GM12878 (cell line): ENCODE data around the gene PHACTR3. TPM values are rescaled to one million over a fixed set of nuclear protein-coding genes. Genes with fewer than 3 reads are reported as not detected.

Experiments
- ATAC-seq: fragments of 200-7000 bp; cut with Tn5 transposase; 3 replicates; pipeline ENCODE4 v1.9.1; 2020; ENCODE audit warnings: mild to moderate bottlenecking, moderate library complexity
- BruUV-seq: library from RNA; stranded (reverse); fragments of 400-500 nt; replicated peaks from 2 replicates; lab custom pipeline; 2021; lab: Mats Ljungman, UMichigan
- CTCF ChIA-PET: fragments of 300-600 bp; sonication (Branson Sonifier 250); formaldehyde crosslinking; extraction: SDS; loops from one replicate; lab custom pipeline; 2021; ENCODE audit warnings: inconsistent platforms; lab: Yijun Ruan, JAX
- POLR2A ChIA-PET: fragments of 350-600 bp; formaldehyde crosslinking; extraction: SDS; loops from one replicate; lab custom pipeline; 2021; ENCODE audit warnings: inconsistent platforms; lab: Charles Lee
- RAD21 ChIA-PET: fragments of 300-600 bp; sonication (Branson Sonifier 250); formaldehyde crosslinking; loops from one replicate; lab custom pipeline; 2023; ENCODE audit warnings: antibody characterized with exemption; ENCODE audit not compliant: unreplicated experiment; lab: Charles Lee
- SMC1A ChIA-PET: fragments of 300-600 bp; sonication (Branson Sonifier 250); formaldehyde crosslinking; loops from one replicate; lab custom pipeline; 2023; ENCODE audit not compliant: unreplicated experiment, uncharacterized antibody; lab: Charles Lee
- DNase-seq: peaks from one replicate; pipeline ENCODE4 v3.0.0-alpha.2; 2011; ENCODE audit warnings: low read depth, low spot score
- FAIRE-seq: peaks from 3 replicates; lab custom pipeline; 2011; peaks lifted over from hg19 to GRCh38; lab: Jason Lieb, UNC
- H2AFZ ChIP-seq: 2 replicates; pipeline ENCODE4 v1.6.0; 2011; ENCODE audit warnings: low read depth, low read length, control low read depth; ENCODE audit not compliant: control insufficient read depth
- H3K27ac ChIP-seq: 2 replicates; pipeline ENCODE4 v1.5.1; 2011; ENCODE audit warnings: control low read depth; ENCODE audit not compliant: control insufficient read depth, insufficient read depth
- H3K27me3 ChIP-seq, 2 experiments: replicated peaks in 1 of 2; 2 replicates each; pipeline versions ENCODE4 v1.6.0 to v1.6.1; 2011; ENCODE audit warnings: low read length in 1 of 2; ENCODE audit not compliant: control insufficient read depth in 2 of 2, insufficient read depth in 2 of 2
- H3K36me3 ChIP-seq, 2 experiments: 2 replicates each; pipeline ENCODE4 v1.5.1; 2011; ENCODE audit warnings: low read length in 1 of 2; ENCODE audit not compliant: control insufficient read depth in 2 of 2, insufficient read depth in 2 of 2
- H3K4me1 ChIP-seq: 2 replicates; pipeline ENCODE4 v1.6.1; 2011; ENCODE audit warnings: mild to moderate bottlenecking, low read length, moderate library complexity, mixed read lengths; ENCODE audit not compliant: control insufficient read depth, insufficient read depth
- H3K4me2 ChIP-seq: 2 replicates; pipeline ENCODE4 v1.6.0; 2011; ENCODE audit warnings: control low read depth; ENCODE audit not compliant: control insufficient read depth, insufficient read depth
- H3K4me3 ChIP-seq: fragments of 200-600 bp; sonication (generic); 2 replicates; pipeline ENCODE4 v1.5.1; 2016
- H3K79me2 ChIP-seq: 2 replicates; pipeline ENCODE4 v1.6.0; 2011; ENCODE audit warnings: low read length; ENCODE audit not compliant: control insufficient read depth, insufficient read depth
- H3K9ac ChIP-seq: 2 replicates; pipeline ENCODE4 v1.8.0; 2011; ENCODE audit warnings: low read length, control low read depth, mixed read lengths; ENCODE audit not compliant: control insufficient read depth, insufficient read depth
- H3K9me3 ChIP-seq: replicated peaks from 3 replicates; pipeline ENCODE4 v1.5.1; 2011; ENCODE audit warnings: mild to moderate bottlenecking, low read length; ENCODE audit not compliant: control insufficient read depth, insufficient read depth
- H4K20me1 ChIP-seq: 2 replicates; pipeline ENCODE4 v1.6.0; 2011; ENCODE audit not compliant: control insufficient read depth, insufficient read depth
- BHLHE40 ChIP-seq, 2 experiments: fragments of 450-650 bp in 1 of 2; IDR thresholded peaks; 2 replicates each; pipeline ENCODE4 v1.6.1; 2011 to 2017; ENCODE audit warnings: low read depth in 2 of 2, borderline replicate concordance in 1 of 2, improper control_type of control experiment in 1 of 2, low read length in 1 of 2, mild to moderate bottlenecking in 1 of 2
- SPI1 ChIP-seq: IDR thresholded peaks from 2 replicates; pipeline ENCODE4 v1.6.1; 2011; ENCODE audit warnings: low read depth, mild to moderate bottlenecking, low read length, moderate library complexity, borderline replicate concordance; ENCODE audit not compliant: insufficient read depth
- ZNF274 ChIP-seq: IDR thresholded peaks from one replicate; pipeline ENCODE4 v1.8.0; 2011; ENCODE audit not compliant: insufficient read length, insufficient read depth
- WGBS: methylation state at CpG from one replicate; pipeline ENCODE4 v1.1.6; 2016; ENCODE audit warnings: low lambda C conversion rate; ENCODE audit not compliant: insufficient replicate concordance, insufficient coverage; ENCODE audit errors: missing lambda C conversion rate; 5-methylcytosine and 5-hydroxymethylcytosine counted together
- in situ Hi-C: fragments of 300-500 bp; cut with MboI; formaldehyde crosslinking; loops from 9 replicates; pipeline ENCODE4 v1.14.3; 2018; ENCODE audit warnings: mixed read lengths
- intact Hi-C: fragments of 100-400 bp; cut with micrococcal nuclease; formaldehyde crosslinking; loops from one replicate; pipeline ENCODE4 v1.14.2; 2022; ENCODE audit not compliant: unreplicated experiment
- polyA plus RNA-seq, 11 experiments: library from polyadenylated mRNA; depleted of rRNA in 4 of 11; unstranded in 6 of 11; stranded (reverse) in 5 of 11; fragments of >200 nt; fragmentation: Nextera tagmentation in 4 of 11; fragmentation: Illumina TruSeq in 1 of 11; extraction: Ambion mirVana in 4 of 11; extraction: Trizol in 1 of 11; gene quantifications; 1 replicate in 1 of 11; 2 replicates in 10 of 11; pipeline versions ENCODE4 v1.2.1 to v1.2.3, GENCODE V29; 2011 to 2016; ENCODE audit warnings: inconsistent platforms in 2 of 11, missing spikeins in 2 of 11, low read depth in 1 of 11
- total RNA-seq, 4 experiments: library from RNA; depleted of rRNA in 3 of 4; stranded (reverse); fragments of >200 nt in 3 of 4; fragmentation: Illumina TruSeq in 1 of 4; extraction: Trizol in 1 of 4; gene quantifications; 2 replicates each; pipeline versions ENCODE4 v1.2.1 to v1.2.3, GENCODE V29; 2013 to 2021
- TF ChIP-seq, protein P1 (sequence below): fragments of 450-650 bp; IDR thresholded peaks from 2 replicates; pipeline ENCODE4 v1.6.1; 2018; ENCODE audit warnings: mild to moderate bottlenecking, low read depth, moderate library complexity; ENCODE audit not compliant: partially characterized antibody
- TF ChIP-seq, protein P2 (sequence below): IDR thresholded peaks from 2 replicates; pipeline ENCODE4 v1.6.1; 2012; ENCODE audit warnings: improper control_type of control experiment, low read depth, low read length; ENCODE audit not compliant: insufficient replicate concordance
- TF ChIP-seq, protein P3 (sequence below): fragments of 450-650 bp; IDR thresholded peaks from 2 replicates; pipeline ENCODE4 v1.6.1; 2017; ENCODE audit warnings: mild to moderate bottlenecking, moderate library complexity
- TF ChIP-seq, protein P4 (sequence below): fragments of 450-650 bp; IDR thresholded peaks from 2 replicates; pipeline ENCODE4 v1.6.1; 2017; ENCODE audit warnings: borderline replicate concordance

PHACTR3 gene
- total and polyA plus RNA-seq, 10 of the 15 experiments (the other 5 are each of a cell fraction or from before 2014, with no cell fraction given) = 0.17 to 2.7 (median 0.27) TPM; not detected in 1

DNA sequence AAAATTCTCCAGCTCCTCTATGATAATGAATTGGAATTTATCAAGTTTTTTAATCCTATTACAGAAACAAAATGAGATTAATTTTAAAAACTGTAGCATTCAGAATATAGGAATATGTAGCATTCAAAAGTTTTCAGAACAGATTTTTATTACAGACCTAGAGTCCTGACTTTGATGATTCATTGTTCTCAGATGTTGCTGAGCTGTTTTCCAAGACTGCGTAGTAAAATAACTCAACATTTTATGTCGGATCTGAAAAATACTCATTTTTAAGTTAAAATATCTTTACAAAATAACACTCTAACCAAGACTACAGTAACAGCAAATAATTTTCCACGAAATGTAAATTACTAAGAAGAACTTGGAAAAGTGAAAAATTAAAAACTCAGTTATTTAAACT is 262.0 kb downstream of the PHACTR3 start:
- WGBS = 59% methylated on average over 3 of the region's 3 CpGs
- intact Hi-C loops = no loop called here
- Histone ChIP-seq H3K36me3 (no peaks in the 10 kb centered on the region), H3K27me3 (no peaks in the 10 kb centered on the region), H3K27ac (no peak overlapping the region), H3K4me3 (no peak overlapping the region), H3K79me2 (no peaks in the 10 kb centered on the region), H3K9me3 (no peaks in the 10 kb centered on the region), H4K20me1 (no peaks in the 10 kb centered on the region), H3K4me1 (no peaks in the 10 kb centered on the region), H3K9ac (no peak overlapping the region), H2AFZ (no peak overlapping the region), H3K4me2 (no peak overlapping the region)
- ChIA-PET CTCF (interaction anchor here (1.0 to 1.2 kb wide), 2 partner anchors 16 to 83 kb away, joined by 3 read pairs; no protein-coding TSS in a partner anchor), POLR2A (no interaction called here), SMC1A (no interaction called here), RAD21 (no interaction called here)
- no TSS peak for BruUV-seq
- FAIRE-seq (no peak), ATAC-seq (no peak), DNase-seq (no peak)
- in situ Hi-C loops = no loop called here
- TF ChIP-seq BHLHE40 (IDR thresholded peaks at IDR 0.05; ENCODE audit: borderline replicate concordance in 1 of 2, low read depth in 2 of 2, low read length in 1 of 2) (no peak), SPI1 (no peak), ZNF274 (no peak)
- TF ChIP-seq, protein P1, sequence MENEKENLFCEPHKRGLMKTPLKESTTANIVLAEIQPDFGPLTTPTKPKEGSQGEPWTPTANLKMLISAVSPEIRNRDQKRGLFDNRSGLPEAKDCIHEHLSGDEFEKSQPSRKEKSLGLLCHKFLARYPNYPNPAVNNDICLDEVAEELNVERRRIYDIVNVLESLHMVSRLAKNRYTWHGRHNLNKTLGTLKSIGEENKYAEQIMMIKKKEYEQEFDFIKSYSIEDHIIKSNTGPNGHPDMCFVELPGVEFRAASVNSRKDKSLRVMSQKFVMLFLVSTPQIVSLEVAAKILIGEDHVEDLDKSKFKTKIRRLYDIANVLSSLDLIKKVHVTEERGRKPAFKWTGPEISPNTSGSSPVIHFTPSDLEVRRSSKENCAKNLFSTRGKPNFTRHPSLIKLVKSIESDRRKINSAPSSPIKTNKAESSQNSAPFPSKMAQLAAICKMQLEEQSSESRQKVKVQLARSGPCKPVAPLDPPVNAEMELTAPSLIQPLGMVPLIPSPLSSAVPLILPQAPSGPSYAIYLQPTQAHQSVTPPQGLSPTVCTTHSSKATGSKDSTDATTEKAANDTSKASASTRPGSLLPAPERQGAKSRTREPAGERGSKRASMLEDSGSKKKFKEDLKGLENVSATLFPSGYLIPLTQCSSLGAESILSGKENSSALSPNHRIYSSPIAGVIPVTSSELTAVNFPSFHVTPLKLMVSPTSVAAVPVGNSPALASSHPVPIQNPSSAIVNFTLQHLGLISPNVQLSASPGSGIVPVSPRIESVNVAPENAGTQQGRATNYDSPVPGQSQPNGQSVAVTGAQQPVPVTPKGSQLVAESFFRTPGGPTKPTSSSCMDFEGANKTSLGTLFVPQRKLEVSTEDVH = no peak
- TF ChIP-seq, protein P2, sequence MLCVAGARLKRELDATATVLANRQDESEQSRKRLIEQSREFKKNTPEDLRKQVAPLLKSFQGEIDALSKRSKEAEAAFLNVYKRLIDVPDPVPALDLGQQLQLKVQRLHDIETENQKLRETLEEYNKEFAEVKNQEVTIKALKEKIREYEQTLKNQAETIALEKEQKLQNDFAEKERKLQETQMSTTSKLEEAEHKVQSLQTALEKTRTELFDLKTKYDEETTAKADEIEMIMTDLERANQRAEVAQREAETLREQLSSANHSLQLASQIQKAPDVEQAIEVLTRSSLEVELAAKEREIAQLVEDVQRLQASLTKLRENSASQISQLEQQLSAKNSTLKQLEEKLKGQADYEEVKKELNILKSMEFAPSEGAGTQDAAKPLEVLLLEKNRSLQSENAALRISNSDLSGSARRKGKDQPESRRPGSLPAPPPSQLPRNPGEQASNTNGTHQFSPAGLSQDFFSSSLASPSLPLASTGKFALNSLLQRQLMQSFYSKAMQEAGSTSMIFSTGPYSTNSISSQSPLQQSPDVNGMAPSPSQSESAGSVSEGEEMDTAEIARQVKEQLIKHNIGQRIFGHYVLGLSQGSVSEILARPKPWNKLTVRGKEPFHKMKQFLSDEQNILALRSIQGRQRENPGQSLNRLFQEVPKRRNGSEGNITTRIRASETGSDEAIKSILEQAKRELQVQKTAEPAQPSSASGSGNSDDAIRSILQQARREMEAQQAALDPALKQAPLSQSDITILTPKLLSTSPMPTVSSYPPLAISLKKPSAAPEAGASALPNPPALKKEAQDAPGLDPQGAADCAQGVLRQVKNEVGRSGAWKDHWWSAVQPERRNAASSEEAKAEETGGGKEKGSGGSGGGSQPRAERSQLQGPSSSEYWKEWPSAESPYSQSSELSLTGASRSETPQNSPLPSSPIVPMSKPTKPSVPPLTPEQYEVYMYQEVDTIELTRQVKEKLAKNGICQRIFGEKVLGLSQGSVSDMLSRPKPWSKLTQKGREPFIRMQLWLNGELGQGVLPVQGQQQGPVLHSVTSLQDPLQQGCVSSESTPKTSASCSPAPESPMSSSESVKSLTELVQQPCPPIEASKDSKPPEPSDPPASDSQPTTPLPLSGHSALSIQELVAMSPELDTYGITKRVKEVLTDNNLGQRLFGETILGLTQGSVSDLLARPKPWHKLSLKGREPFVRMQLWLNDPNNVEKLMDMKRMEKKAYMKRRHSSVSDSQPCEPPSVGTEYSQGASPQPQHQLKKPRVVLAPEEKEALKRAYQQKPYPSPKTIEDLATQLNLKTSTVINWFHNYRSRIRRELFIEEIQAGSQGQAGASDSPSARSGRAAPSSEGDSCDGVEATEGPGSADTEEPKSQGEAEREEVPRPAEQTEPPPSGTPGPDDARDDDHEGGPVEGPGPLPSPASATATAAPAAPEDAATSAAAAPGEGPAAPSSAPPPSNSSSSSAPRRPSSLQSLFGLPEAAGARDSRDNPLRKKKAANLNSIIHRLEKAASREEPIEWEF = no peak
- TF ChIP-seq, protein P3, sequence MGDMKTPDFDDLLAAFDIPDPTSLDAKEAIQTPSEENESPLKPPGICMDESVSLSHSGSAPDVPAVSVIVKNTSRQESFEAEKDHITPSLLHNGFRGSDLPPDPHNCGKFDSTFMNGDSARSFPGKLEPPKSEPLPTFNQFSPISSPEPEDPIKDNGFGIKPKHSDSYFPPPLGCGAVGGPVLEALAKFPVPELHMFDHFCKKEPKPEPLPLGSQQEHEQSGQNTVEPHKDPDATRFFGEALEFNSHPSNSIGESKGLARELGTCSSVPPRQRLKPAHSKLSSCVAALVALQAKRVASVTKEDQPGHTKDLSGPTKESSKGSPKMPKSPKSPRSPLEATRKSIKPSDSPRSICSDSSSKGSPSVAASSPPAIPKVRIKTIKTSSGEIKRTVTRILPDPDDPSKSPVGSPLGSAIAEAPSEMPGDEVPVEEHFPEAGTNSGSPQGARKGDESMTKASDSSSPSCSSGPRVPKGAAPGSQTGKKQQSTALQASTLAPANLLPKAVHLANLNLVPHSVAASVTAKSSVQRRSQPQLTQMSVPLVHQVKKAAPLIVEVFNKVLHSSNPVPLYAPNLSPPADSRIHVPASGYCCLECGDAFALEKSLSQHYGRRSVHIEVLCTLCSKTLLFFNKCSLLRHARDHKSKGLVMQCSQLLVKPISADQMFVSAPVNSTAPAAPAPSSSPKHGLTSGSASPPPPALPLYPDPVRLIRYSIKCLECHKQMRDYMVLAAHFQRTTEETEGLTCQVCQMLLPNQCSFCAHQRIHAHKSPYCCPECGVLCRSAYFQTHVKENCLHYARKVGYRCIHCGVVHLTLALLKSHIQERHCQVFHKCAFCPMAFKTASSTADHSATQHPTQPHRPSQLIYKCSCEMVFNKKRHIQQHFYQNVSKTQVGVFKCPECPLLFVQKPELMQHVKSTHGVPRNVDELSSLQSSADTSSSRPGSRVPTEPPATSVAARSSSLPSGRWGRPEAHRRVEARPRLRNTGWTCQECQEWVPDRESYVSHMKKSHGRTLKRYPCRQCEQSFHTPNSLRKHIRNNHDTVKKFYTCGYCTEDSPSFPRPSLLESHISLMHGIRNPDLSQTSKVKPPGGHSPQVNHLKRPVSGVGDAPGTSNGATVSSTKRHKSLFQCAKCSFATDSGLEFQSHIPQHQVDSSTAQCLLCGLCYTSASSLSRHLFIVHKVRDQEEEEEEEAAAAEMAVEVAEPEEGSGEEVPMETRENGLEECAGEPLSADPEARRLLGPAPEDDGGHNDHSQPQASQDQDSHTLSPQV = no peak
- TF ChIP-seq, protein P4, sequence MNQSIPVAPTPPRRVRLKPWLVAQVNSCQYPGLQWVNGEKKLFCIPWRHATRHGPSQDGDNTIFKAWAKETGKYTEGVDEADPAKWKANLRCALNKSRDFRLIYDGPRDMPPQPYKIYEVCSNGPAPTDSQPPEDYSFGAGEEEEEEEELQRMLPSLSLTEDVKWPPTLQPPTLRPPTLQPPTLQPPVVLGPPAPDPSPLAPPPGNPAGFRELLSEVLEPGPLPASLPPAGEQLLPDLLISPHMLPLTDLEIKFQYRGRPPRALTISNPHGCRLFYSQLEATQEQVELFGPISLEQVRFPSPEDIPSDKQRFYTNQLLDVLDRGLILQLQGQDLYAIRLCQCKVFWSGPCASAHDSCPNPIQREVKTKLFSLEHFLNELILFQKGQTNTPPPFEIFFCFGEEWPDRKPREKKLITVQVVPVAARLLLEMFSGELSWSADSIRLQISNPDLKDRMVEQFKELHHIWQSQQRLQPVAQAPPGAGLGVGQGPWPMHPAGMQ = no peak
